Spleen (tissue), 7 donors: ENCODE data around the gene PPP2R5B.

Experiments used
- CTCF ChIP-seq, 11 experiments: fragments of 200-600 bp in 7 of 11; fragments of 450-650 bp in 4 of 11; sonication (generic) in 4 of 11; IDR thresholded peaks in 8 of 11; conservative IDR thresholded peaks in 3 of 11; 1 replicate in 7 of 11; 2 replicates in 4 of 11; pipeline versions ENCODE4 v1.4.0 to v1.8.0; 2016 to 2021; ENCODE audit warnings: antibody characterized with exemption in 11 of 11, inconsistent platforms in 4 of 11, mild to moderate bottlenecking in 1 of 11
- POLR2A ChIP-seq, 3 donors: fragments of 450-650 bp; IDR thresholded peaks; one replicate each; pipeline ENCODE4 v1.5.1; 2017; ENCODE audit warnings: antibody characterized with exemption in 3 of 3, mild to moderate bottlenecking in 1 of 3
- POLR2AphosphoS5 ChIP-seq, 3 donors: sonication (generic); formaldehyde crosslinking; IDR thresholded peaks; one replicate each; pipeline ENCODE4 v1.5.1; 2017; ENCODE audit warnings: antibody characterized with exemption in 3 of 3
- donor health status: DM: no; HTN: no; CAD: no; lungs with moderate emphysema.
- donor health status: DM: no; HTN: no; CAD: no.
- donor health status: DM: no; HTN: no; CAD: no.

GRCh38 chr11:64967375-64967774, 42.9 kb downstream of the PPP2R5B start:
- no peak for TF ChIP-seq POLR2A (IDR thresholded peaks at IDR 0.05)
- TF ChIP-seq CTCF (IDR thresholded peaks at IDR 0.05 in 8 of 11, conservative IDR thresholded peaks at IDR 0.05 in 3 of 11) = no peak
- no peak for TF ChIP-seq POLR2AphosphoS5 (IDR thresholded peaks at IDR 0.05)
